Bone marrow (tissue), 2 donors: ENCODE data around the gene MSGN1.

Experiments
- DNase-seq, 2 donors: peaks; one replicate each; lab custom pipeline; 2025; lab: John Stamatoyannopoulos, UW

Gene MSGN1

GRCh38 chr2:17847236-17847635, 31.0 kb downstream of the MSGN1 start:
- DNase-seq = no peak

GRCh38 chr2:17849275-17849674, 33.0 kb downstream of the MSGN1 start:
- no peak for DNase-seq

GRCh38 chr2:17850151-17850550, 33.9 kb downstream of the MSGN1 start:
- no peak for DNase-seq

- peak; percentile 5 to 29 for DNase-seq
Observed at GRCh38 chr2:17851731-17852585, 35.7 kb downstream of the MSGN1 start.

GRCh38 chr2:17853799-17854198, 37.5 kb downstream of the MSGN1 start:
- DNase-seq = no peak

- DNase-seq = no peak
Observed at GRCh38 chr2:17857021-17857420, 40.8 kb downstream of the MSGN1 start.

- no peak for DNase-seq
Observed at GRCh38 chr2:17858064-17858463, 41.8 kb downstream of the MSGN1 start.

GRCh38 chr2:17863539-17863938, 47.3 kb downstream of the MSGN1 start:
- DNase-seq = no peak

GRCh38 chr2:17864676-17865075, 48.4 kb downstream of the MSGN1 start:
- no peak for DNase-seq

GRCh38 chr2:17867133-17867532, 50.9 kb downstream of the MSGN1 start:
- DNase-seq = no peak
